Ovary (tissue), 9 donors: ENCODE measurements around the gene SLX4IP. TPM values are rescaled to one million over a fixed set of nuclear protein-coding genes. Genes with fewer than 3 reads are reported as not detected.

Source experiments
- DNase-seq, 5 donors: peaks; one replicate each; pipeline ENCODE4 v3.0.0-alpha.2; 2019 to 2020
- H3K27ac ChIP-seq, 2 donors: fragments of 200-600 bp; one replicate each; pipeline versions ENCODE4 v1.5.1 to v1.8.0; 2019 to 2022
- H3K27me3 ChIP-seq: fragments of 200-600 bp; one replicate; pipeline ENCODE4 v1.8.0; 2022
- H3K36me3 ChIP-seq: fragments of 200-600 bp; sonication (generic); one replicate; pipeline ENCODE4 v1.5.1; 2019
- H3K4me1 ChIP-seq: one replicate; pipeline ENCODE4 v1.8.1; 2013; ENCODE audit warnings: mild to moderate bottlenecking, moderate library complexity; ENCODE audit not compliant: insufficient read depth
- H3K4me3 ChIP-seq: fragments of 200-600 bp; sonication (generic); one replicate; pipeline ENCODE4 v1.5.1; 2017
- H3K9me3 ChIP-seq, 2 donors: fragments of 200-600 bp in 1 of 2; sonication (generic) in 1 of 2; one replicate each; pipeline versions ENCODE4 v1.5.1 to v1.8.1; 2013 to 2019; ENCODE audit warnings: mild to moderate bottlenecking in 1 of 2, moderate library complexity in 1 of 2
- CTCF ChIP-seq, 3 donors: fragments of 450-650 bp in 2 of 3; fragments of 200-600 bp in 1 of 3; IDR thresholded peaks; one replicate each; pipeline versions ENCODE4 v1.5.1 to v1.8.0; 2016 to 2022; ENCODE audit warnings: antibody characterized with exemption in 3 of 3, mild to moderate bottlenecking in 1 of 3
- EP300 ChIP-seq: sonication (generic); formaldehyde crosslinking; IDR thresholded peaks from one replicate; pipeline ENCODE4 v1.6.1; 2017; ENCODE audit warnings: antibody characterized with exemption
- POLR2A ChIP-seq: fragments of 450-650 bp; IDR thresholded peaks from one replicate; pipeline ENCODE4 v1.6.1; 2017; ENCODE audit warnings: antibody characterized with exemption, mild to moderate bottlenecking, moderate library complexity
- WGBS, 3 donors: extraction: QIAGEN DNeasy Blood & Tissue Kit in 1 of 3; methylation state at CpG; one replicate each; pipeline versions ENCODE4 v1.1.5 to v1.1.7; 2013 to 2017; 5-methylcytosine and 5-hydroxymethylcytosine counted together
- intact Hi-C, 4 donors: fragments of 100-400 bp; cut with DNase I; formaldehyde crosslinking; loops; one replicate each; pipeline versions ENCODE4 v1.11.0 to v1.15.1; 2022 to 2023
- polyA plus RNA-seq, 2 donors: library from polyadenylated mRNA; stranded (reverse); fragments of 200-250 nt in 1 of 2; fragments of 350-450 nt in 1 of 2; fragmentation: Illumina TruSeq in 1 of 2; extraction: RNeasy Lipid Tissue Mini Kit (QIAGEN cat#74804) in 1 of 2; gene quantifications; one replicate each; pipeline ENCODE4 v1.2.3, GENCODE V29; 2013 to 2014
- total RNA-seq, 7 donors: library from RNA; depleted of rRNA in 2 of 7; stranded (reverse); fragments of >200 nt in 2 of 7; fragmentation: NEBNext Ultra II Directional in 3 of 7; extraction: Animal tissue kit (Norgen Biotek cat#: 25700) in 3 of 7; gene quantifications; one replicate each; pipeline versions ENCODE4 v1.1.0 to v1.2.4, GENCODE V29; 2016 to 2023
- donor health status: DM: no; HTN: no; CAD: no; lungs with moderate emphysema.
- donor health status: DM: no; HTN: no; CAD: no.
- donor health status: Bipolar disorder and iron deficiency.
- donor health status: DM: yes; HTN: yes; CAD: no.
- donor health status: DM: no; HTN: no; CAD: no.
- donor health status: DM: yes; HTN: yes; CAD: no.

The SLX4IP gene
- total and polyA plus RNA-seq, 9 donors: 0.98 to 5.1 (median 2.8) TPM

- H3K4me3 ChIP-seq: no peak overlapping the region
Measured at GRCh38 chr20:10454151-10454750, 19.1 kb downstream of the SLX4IP start.

GRCh38 chr20:10461495-10461894 lies 26.4 kb downstream of the SLX4IP start:
- Histone ChIP-seq H3K27ac (no peak overlapping the region), H3K9me3 (no peaks in the 10 kb centered on the region), H3K27me3 (no peaks in the 10 kb centered on the region), H3K36me3 (no peaks in the 10 kb centered on the region), H3K4me1 (peaks cover 6% of the 10 kb centered on the region), H3K4me3 (no peak overlapping the region)
- WGBS, 3 donors: 86 to 95% (median 92%) methylated on average over 2 of the region's 2 CpGs
- no peak for TF ChIP-seq CTCF (IDR thresholded peaks at IDR 0.05)
- no peak for TF ChIP-seq POLR2A
- TF ChIP-seq EP300: no peak
- DNase-seq: no peak
- intact Hi-C loops: no loop called here

More at GRCh38 chr20:10454151-10454750, 19.1 kb downstream of the SLX4IP start:
- Histone ChIP-seq H3K27ac (no peak overlapping the region), H3K36me3 (no peaks in the 10 kb centered on the region), H3K27me3 (no peaks in the 10 kb centered on the region), H3K4me1 (peaks cover 2% of the 10 kb centered on the region), H3K9me3 (no peaks in the 10 kb centered on the region)
- no peak for DNase-seq
- intact Hi-C loops: no loop called here
- TF ChIP-seq POLR2A (no peak), EP300 (no peak), CTCF (IDR thresholded peaks at IDR 0.05) (no peak)

- DNase-seq: no peak
- Histone ChIP-seq H3K9me3 (no peaks in the 10 kb centered on the region), H3K4me3 (no peak overlapping the region), H3K4me1 (peaks cover 8% of the 10 kb centered on the region), H3K27ac (no peak overlapping the region), H3K27me3 (no peaks in the 10 kb centered on the region), H3K36me3 (no peaks in the 10 kb centered on the region)
- intact Hi-C loops: no loop called here
- TF ChIP-seq EP300: no peak
- no peak for TF ChIP-seq POLR2A
- no peak for TF ChIP-seq CTCF (IDR thresholded peaks at IDR 0.05)
Measured at GRCh38 chr20:10462516-10462915, 27.4 kb downstream of the SLX4IP start.

- H3K4me1 ChIP-seq: peaks cover 8% of the 10 kb centered on the region
- no peaks in the 10 kb centered on the region for H3K27me3 ChIP-seq
- no peak overlapping the region for H3K27ac ChIP-seq
- intact Hi-C loops: no loop called here
- H3K4me3 ChIP-seq: no peak overlapping the region
- no peaks in the 10 kb centered on the region for H3K36me3 ChIP-seq
- no peak for DNase-seq
- H3K9me3 ChIP-seq: no peaks in the 10 kb centered on the region
- WGBS, 3 donors: 93 to 98% (median 97%) methylated on average over 2 of the region's 2 CpGs
- TF ChIP-seq EP300: no peak
- no peak for TF ChIP-seq CTCF (IDR thresholded peaks at IDR 0.05)
- no peak for TF ChIP-seq POLR2A
Measured at GRCh38 chr20:10463622-10464021, 28.5 kb downstream of the SLX4IP start.
